GM11168 (cell line): ENCODE measurements around the gene RAB14.
"Not testable (repeated sequence)": the region's sequence is repeated elsewhere in the genome, so short reads cannot be mapped to it uniquely, and the experiment has no call there.

ENCODE experiments used
- in situ Hi-C: fragments of 300-500 bp; cut with MboI; formaldehyde crosslinking; loops from one replicate; pipeline ENCODE4 v1.12.0; 2022; ENCODE audit warnings: low sequenced_read_pairs; ENCODE audit not compliant: unreplicated experiment

Gene RAB14

GRCh38 chr9:121192959-121193640 is 8.6 kb downstream of the RAB14 start:
- in situ Hi-C loops, result no loop called here

DNA sequence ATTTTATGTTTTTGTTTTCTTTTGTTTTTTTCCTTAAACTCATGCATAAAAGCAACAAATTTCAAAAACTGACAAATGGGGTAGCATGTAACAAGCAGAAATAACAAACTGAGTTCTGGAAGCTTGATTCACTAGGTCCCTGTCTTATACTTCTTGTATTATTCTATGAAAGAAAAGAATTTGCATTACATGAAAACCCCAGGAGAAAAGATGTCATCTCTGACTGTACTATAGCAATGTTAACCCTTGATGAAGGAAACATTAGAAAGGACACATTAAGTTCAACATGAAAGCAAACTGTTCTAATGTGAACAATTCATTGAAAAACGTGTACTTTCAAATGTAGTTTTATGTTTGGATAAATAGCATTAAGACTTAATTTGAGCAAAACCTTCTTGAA is 9.2 kb downstream of the RAB14 start:
- in situ Hi-C loops, result no loop called here

GRCh38 chr9:121191235-121191634 is 10.4 kb downstream of the RAB14 start:
- in situ Hi-C loops, result no loop called here

- in situ Hi-C loops, result no loop called here
Measured at GRCh38 chr9:121189660-121190059, 12.0 kb downstream of the RAB14 start.

GRCh38 chr9:121189006-121189405 is 12.7 kb downstream of the RAB14 start:
- in situ Hi-C loops, result no loop called here

GRCh38 chr9:121187636-121188305 is 13.9 kb downstream of the RAB14 start:
- in situ Hi-C loops, result no loop called here

DNA sequence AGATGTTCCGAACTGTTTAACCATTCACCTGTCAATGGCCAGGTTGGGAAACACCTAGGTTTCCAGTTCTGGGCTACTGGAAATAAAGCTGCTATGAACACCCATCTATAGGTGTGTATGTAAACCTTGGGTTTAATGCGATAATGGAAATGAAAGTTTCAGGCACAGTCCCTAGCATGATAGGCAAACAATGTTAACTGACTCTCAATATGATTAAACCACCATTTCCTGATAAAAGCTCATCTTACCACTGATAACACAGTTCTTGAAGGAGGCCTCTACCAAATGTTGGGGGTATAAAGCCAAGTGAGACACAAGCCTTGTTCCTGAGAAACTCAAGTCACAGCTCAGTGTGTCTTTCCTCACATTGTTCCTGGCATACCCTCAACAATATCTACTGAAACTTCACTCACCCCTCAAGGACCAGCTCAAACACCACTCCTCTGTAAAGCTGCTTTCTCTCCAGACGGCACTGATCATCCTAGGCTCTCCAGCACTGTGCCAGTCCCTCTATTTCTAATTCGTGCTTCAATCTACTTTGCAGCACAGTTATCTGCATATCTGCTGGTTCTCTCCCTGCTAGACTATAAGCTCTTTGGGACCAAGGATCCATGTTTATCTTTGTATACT is 15.8 kb downstream of the RAB14 start:
- in situ Hi-C loops, result no loop called here

DNA sequence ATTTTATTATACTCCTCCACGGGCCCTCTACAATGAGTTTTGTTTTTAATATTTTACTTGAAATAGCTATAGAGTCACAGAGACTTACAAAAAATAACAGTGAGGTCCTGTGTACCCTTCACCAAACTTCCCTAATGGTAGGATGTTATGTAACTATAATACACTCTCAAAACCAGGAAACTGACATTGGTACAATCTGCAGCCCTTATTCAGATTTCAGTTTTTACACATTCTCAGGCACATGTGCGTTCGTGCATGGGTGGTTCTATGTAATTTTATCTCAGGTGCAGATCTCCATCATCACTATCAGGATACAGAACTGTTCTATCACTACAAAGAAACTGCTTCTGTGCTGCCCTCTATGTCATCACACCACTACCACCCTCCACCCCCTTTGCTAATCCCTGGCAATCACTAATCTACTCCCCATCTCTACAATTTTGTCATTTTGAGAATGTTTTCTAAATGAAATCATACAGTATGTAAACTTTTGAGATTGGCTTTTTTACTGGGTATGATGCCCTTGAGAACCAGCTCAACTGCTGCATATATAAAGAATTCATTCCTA is 16.4 kb downstream of the RAB14 start:
- in situ Hi-C loops, result no loop called here

DNA sequence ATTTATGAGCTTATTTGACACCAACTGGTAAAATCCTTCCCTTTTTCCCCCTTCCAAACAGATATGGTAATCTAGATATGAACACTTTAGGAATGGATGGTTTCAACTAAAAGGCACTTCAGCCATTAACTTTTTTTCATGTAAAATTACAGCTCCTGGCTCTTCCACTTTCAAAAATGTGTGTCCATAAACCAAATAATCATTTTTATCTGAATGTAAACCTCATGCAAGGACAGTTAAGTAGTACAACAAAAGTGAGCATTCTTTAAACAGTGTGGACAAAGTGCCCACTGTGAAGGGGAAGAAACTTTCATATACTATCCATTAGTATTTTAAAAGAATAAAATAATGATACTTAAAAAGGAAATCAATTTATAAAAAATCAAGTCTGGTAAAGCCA is 17.2 kb downstream of the RAB14 start:
- in situ Hi-C loops, result no loop called here

- in situ Hi-C loops, result no loop called here
Measured at GRCh38 chr9:121183666-121184423, 17.8 kb downstream of the RAB14 start.

DNA sequence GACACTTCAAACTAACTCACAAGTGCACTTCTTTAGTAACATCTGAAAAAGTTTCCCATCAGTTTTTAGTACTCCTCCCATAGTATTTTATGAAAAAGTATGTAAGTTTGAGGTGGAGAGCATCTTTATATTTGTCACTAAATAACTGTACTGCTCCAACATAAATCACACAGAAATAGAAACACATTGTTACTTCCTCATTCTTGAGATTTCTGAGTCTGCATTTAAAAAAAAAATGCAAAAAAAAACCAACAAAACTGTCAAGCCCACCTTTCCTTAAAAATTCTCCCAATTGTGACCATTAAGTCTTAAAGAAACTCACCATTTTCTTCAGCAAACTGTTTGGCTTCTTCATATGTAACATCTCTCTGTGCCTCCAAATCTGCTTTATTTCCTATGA is 18.7 kb downstream of the RAB14 start:
- in situ Hi-C loops, result no loop called here

- in situ Hi-C loops, result no loop called here
Measured at GRCh38 chr9:121182101-121182836, 19.4 kb downstream of the RAB14 start.

DNA sequence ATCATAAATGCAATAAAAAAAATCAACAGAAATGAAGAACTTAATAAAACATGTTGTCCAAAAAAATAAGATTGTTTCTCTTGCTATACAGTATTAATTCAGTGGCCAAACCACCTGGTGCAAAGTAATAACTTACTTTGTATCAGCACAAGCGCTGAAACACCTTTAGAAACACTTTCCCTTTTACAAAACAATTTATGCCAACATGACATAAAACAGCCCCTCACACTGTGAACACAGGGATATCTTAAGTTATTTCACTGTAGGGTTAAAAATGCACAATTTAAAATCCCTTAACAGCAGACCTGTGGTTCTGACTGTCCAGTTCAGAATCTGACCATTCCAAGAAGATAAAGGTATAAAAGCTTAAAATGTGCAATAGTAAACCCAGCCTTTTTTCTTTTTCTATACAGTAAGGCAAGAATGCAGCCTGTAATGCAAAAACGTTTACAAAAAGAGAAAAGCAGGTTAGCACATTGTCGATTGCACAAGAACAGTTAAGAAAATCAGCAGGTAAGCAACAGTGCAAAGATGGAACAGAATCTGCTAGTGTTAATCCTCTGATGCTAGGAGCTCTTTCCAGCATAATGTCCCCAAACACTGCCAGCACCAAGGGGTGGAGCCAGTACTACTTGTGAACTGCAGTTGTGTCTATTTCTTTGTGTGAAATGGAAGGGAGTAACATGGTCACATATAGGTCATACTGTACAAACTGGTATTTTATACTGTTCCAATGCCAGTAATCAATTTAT is 21.6 kb downstream of the RAB14 start:
- in situ Hi-C loops, result no loop called here

DNA sequence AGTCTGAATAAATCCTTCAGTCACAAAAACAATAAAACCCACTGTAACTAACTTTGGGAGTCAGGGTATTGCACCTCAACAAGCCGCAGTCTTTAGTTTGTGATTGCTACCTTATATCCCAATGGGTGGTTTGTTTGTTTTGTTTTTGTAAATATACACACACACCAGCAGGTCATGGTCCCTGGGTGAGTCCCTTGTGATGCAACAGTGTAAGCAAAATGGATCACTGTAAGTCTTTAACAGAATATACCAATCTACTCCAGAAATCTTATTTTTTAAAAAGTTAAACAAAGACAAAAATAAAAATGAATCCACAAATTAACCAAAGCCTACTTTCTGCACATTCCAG is 22.3 kb downstream of the RAB14 start:
- in situ Hi-C loops, result not testable (repeated sequence)

GRCh38 chr9:121178676-121179372 is 22.8 kb downstream of the RAB14 start:
- in situ Hi-C loops, result no loop called here

- in situ Hi-C loops, result no loop called here
Measured at GRCh38 chr9:121173501-121173900, 28.2 kb downstream of the RAB14 start.

DNA sequence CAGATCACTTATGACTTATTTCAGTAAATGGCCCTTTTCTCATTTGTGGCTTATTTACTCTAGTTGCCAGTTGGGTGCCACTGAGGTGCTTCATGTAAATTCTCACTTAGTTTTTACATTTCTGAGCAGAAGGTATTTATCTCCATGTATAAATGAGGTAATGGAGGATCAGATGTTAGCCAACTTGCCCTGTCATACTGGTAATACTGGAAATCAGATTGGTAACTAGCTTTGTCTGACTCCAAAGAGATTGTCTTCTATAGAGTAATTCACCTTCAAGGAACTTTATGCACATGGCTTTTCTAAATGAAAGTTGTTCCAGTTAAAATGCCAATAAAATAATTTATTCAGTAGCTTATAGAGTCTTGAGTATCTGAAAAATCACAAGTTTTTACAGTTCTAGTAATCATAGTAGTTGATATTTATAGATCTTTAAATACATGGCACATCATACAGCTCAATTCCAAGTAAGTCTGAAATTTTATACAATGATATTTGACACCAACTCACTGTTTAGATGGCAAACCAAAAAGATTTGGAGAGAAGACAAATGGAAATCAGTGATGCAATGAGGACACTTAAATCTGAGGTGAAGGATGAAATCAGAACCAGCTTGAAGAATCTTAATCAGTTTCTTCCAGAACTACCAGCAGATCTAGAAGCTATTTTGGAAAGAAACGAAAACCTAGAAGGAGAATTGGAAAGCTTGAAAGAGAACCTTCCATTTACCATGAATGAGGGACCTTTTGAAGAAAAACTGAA is 28.8 kb downstream of the RAB14 start:
- in situ Hi-C loops, result no loop called here

DNA sequence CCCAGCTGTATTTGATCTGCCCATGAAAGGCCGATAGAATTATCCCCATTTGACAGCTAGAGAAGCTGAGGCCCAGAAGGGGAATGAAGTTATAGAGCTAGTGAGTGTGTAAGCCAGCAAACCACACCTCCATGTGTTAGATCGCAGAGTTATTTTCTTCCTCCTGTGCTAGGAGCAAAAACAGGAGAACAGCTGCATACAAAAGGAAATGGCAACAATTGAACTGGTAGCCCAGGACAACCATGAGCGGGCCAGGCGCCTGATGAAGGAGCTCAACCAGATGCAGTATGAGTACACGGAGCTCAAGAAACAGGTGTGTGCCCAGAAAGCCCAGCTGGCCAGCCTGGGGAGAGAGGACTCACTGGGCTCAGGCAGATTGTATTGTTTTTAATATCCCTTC is 30.4 kb downstream of the RAB14 start:
- in situ Hi-C loops, result no loop called here
